Choroid plexus epithelial cell (primary cell): Measurements from ENCODE around the gene KLHL14.
A peak's percentile ranks its signal among the peaks of the same experiment; 100 is the strongest.
"Not testable (repeated sequence)": the region's sequence is repeated elsewhere in the genome, so short reads cannot be mapped to it uniquely, and the experiment has no call there.

Experiments
- DNase-seq: peaks from one replicate; pipeline ENCODE4 v3.0.0-alpha.2; 2010; ENCODE audit warnings: low read depth
- H3K4me3 ChIP-seq: 2 replicates; pipeline ENCODE4 v1.5.1; 2011; ENCODE audit warnings: low read depth, mild to moderate bottlenecking, control low read depth, low read length, moderate library complexity
- TF ChIP-seq, protein P1 (sequence below): conservative IDR thresholded peaks from 2 replicates; pipeline ENCODE4 v1.5.1; 2011; ENCODE audit warnings: low read depth, mild to moderate bottlenecking, control low read depth, inconsistent platforms, low read length, moderate library complexity

Gene KLHL14

DNA sequence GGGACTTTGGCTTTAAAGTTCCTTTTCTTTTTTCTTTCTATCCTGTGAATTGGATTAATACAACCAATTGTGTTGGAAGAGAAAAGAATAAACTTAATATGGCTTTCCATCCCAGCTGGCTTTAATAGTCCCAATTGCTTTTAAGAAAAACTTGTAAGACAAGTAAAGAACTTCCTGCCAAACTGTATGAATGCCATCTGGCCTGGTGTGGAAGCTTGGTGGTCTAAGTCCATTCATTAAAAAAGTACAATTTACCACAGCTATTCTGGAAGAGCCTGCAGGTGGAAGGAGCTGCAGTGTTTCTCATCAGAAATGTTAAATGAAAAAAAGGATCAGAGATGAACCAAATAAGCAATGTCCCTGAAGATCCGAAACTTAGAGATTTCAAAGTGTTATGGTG lies 103.9 kb downstream of the KLHL14 start:
- no peak for DNase-seq
- TF ChIP-seq, protein P1, sequence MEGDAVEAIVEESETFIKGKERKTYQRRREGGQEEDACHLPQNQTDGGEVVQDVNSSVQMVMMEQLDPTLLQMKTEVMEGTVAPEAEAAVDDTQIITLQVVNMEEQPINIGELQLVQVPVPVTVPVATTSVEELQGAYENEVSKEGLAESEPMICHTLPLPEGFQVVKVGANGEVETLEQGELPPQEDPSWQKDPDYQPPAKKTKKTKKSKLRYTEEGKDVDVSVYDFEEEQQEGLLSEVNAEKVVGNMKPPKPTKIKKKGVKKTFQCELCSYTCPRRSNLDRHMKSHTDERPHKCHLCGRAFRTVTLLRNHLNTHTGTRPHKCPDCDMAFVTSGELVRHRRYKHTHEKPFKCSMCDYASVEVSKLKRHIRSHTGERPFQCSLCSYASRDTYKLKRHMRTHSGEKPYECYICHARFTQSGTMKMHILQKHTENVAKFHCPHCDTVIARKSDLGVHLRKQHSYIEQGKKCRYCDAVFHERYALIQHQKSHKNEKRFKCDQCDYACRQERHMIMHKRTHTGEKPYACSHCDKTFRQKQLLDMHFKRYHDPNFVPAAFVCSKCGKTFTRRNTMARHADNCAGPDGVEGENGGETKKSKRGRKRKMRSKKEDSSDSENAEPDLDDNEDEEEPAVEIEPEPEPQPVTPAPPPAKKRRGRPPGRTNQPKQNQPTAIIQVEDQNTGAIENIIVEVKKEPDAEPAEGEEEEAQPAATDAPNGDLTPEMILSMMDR = no peak
- no peak overlapping the region for H3K4me3 ChIP-seq

DNA sequence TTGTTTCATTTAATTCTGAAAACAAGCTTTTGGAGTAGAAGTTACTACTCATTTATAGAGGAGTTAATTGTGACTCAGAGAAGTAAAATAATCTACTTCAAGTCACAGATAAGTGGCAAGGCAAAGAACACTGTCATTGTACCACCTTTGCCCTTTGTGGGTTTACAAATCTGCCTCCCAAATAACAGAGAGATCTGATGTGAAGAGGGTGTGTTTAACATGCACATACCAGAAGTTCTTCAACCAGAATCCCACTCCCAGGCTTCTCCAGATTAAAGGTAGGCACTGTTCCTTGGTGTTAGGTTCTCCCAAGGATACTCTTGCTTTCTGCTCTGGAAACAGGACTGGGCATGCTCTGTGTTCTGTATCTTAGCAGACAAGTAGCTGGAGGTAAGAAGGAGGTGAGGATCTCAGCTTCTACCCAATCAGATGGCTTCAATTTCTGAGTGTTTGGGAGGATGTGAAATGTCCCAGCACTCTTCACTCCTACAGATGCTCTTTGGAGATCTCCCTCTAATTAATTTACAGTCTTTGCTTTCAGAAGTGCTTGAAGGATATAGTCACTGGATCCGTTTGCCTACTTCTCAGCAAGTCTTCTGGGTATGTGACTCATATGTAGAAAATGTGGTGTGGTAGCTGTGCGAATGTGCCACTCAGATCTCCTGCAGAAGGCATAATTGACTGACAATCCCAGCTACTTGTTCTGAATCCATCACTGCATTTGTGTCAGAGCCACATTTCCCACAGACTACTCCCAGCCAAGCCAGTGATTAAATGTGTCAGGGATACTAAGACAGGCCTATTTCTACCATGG lies 111.1 kb downstream of the KLHL14 start:
- TF ChIP-seq, protein P1 = no peak
- peak; percentile 19 for DNase-seq
- H3K4me3 ChIP-seq = no peak overlapping the region

DNA sequence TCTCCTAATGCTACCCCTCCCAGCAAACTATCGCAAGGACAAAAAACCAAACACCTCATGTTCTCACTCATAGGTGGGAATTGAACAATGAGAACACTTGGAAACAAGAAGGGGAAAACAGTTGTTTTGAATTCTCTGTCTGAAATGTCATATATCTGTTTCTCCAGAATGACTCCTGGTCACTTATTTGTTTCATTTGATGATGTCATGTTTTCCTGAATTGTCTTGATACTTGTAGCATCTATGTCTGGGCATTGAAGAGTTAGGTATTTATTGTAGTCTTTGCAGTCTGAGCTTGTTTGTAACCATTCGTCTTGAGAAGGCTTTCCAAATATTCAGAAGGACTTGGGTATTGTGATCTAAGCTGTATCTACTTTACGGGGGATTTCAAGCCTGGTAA lies 118.3 kb downstream of the KLHL14 start:
- not testable (repeated sequence) for DNase-seq, H3K4me3 ChIP-seq

DNA sequence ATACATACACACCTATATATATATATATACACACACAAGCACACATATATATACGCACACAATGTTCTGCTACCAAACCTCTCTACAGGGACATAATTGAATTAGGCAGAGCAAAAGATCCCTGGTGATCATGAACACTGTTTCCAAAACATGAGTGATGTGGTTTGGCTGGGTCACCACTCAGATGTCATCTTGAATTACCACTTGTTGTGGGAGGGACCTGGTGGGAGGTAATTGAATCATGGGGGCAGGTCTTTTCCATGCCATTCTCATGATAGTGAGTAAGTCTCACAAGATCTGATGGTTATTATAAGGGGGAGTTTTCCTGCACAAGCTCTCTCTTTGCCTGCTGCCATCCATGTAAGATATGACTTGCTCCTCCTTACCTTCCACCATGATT lies 135.2 kb downstream of the KLHL14 start:
- H3K4me3 ChIP-seq, DNase-seq: not testable (repeated sequence)

DNA sequence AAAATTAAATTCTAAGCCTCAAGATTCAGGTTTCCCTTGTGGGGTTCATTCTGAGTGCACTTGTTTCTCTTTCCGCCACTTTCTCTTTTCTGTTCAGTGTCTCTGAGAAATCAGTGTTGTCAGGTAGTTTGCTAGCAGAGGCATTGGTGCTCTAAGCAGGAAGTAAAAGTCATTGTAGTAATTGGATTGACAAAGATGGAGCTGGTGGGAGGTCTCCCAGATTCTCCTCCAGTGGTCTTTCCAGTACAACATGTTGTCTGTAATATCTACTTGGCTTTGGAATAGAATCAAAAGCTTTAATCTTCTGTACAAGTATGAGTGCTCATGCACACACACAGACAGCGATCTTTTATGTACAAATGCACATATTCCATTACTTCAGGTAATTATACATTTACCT lies 135.6 kb downstream of the KLHL14 start:
- DNase-seq = no peak
- no peak overlapping the region for H3K4me3 ChIP-seq
- TF ChIP-seq, protein P1 = no peak

DNA sequence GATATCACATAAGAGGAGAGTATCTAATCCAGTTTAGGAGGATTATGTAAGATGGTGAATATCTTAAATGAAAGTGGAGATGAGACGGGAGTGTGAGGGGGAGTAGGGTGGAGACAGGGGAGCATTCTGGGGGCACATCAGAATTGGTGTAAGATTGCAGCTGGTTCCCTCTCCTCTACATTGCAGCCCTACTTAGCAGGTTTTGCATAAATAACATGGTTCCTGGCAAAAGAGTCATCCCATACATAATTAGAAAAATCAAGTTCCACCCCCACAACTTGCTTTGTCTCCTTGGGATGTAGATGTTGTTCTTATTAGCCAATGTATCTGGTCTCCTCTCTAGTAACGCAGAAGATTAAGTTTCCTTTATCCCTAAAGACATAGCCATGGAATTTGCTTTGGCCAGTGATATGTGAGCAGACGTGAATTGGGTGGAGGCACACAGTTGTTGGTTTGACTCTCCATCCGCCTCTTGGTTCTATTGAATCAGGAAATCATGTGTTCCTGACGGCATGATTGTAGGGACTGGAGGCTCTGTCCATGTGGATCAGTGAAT lies 137.9 kb downstream of the KLHL14 start:
- DNase-seq = no peak
- no peak overlapping the region for H3K4me3 ChIP-seq
- TF ChIP-seq, protein P1 = no peak

DNA sequence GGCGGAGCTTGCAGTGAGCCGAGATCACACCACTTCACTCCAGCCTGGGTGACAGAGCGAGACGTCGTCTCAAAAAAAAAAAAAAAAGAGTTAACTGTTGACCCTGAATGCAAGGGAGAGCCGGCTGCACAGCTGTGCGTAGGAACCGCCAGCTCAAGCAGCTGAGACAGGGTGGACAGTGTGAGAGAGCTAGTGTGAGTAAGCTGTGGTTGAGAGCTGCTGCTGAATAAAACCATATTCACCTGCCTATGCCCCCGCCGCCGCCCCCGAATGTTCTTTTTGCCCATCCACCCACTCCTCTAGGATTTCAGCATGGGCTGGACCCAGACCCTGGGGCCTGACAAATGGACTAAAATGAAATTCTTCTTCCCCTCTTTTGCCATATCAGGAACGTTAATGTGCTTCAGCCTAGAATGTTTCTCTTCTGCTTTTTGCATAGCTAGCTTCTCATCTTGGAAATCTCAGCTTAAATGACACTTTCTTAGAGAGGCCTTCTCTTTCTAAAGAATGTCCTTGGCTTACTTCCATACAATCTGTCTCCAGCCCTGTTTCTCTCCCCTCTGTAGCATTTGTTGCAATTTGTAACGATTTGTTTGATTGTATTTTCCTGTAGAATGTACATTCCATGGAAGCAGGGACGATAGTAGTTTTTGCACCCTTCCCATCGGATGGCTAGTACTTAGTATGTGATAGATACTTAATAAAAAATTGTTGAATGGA lies 142.7 kb downstream of the KLHL14 start:
- no peak for DNase-seq
- TF ChIP-seq, protein P1 = no peak
- no peak overlapping the region for H3K4me3 ChIP-seq

DNA sequence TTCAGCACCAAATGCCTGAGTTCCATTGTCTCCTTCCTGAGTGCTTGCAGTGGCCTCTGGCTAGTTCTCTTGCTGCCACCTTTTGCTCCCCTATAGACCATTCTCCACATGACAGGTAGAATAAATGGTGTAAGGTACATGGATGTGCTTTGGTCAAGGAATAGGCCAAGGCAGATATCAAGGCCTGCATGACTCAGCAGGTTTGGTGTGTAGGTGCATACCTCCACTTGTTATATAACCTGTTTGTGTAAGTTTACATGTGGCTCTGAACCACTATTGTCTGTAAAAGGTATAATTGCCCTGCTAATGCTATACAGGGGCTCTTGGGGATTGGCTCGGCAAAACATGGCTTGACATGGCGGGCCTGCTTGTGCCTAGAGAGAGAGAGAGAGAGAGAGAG lies 143.5 kb downstream of the KLHL14 start:
- no peak overlapping the region for H3K4me3 ChIP-seq
- no peak for DNase-seq
- TF ChIP-seq, protein P1 = no peak
